HAP-1 (cell line): Measurements from ENCODE around the gene HSD3B7.

ENCODE experiments used
- DNase-seq, 2 experiments: peaks; one replicate each; pipeline ENCODE4 v3.0.0-alpha.2; 2016 to 2020; ENCODE audit warnings: low spot score in 2 of 2
- H3K27me3 ChIP-seq: fragments of 250-450 bp; sonication (Bioruptor Pico); 2 replicates; pipeline ENCODE4 v1.5.1; 2020; ENCODE audit warnings: low read depth, mild to moderate bottlenecking, moderate library complexity
- H3K36me3 ChIP-seq: fragments of 250-450 bp; sonication (Bioruptor Pico); replicated peaks from 2 replicates; pipeline ENCODE4 v1.5.1; 2020; ENCODE audit warnings: mild to moderate bottlenecking
- H3K4me1 ChIP-seq: fragments of 250-450 bp; sonication (Bioruptor Pico); 2 replicates; pipeline ENCODE4 v1.5.1; 2020; ENCODE audit warnings: mild to moderate bottlenecking
- H3K4me3 ChIP-seq: fragments of 250-450 bp; sonication (Bioruptor Pico); 2 replicates; pipeline ENCODE4 v1.5.1; 2020; ENCODE audit warnings: mild to moderate bottlenecking, moderate library complexity
- H3K9me3 ChIP-seq: fragments of 250-450 bp; sonication (Bioruptor Pico); 2 replicates; pipeline ENCODE4 v1.5.1; 2020; ENCODE audit warnings: mild to moderate bottlenecking, moderate library complexity
- in situ Hi-C: fragments of 300-500 bp; cut with MboI; formaldehyde crosslinking; loops from 3 replicates; pipeline ENCODE4 v1.14.3; 2020; ENCODE audit warnings: low sequenced_read_pairs, inconsistent platforms, mixed read lengths

HSD3B7 gene

DNA sequence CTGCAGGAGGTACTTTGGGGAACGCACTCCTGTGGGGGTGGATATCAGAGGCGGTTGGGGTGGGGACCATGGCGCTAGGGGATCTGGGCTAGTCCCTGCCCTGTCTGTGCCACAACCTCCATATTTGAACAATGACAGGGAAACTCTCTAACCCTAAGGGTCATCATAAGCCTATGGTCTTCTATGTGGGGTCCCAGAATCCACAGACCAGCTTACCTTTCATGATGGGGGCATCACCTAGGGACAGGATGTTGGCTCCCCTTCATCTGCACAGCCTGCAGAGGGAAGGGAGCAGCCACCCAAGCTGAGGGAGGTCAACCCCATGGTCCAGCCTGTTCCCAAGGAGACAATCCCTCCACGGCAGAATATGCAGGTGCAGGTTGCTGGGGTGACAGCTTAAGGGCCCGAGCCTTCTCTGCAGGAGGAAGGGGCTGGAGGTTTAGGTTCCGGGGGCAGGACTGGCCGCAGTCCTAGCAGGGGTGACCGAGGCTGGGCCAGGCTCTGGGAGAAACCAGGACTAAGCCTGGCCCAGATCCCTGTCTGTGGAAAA is 34.4 kb upstream of the HSD3B7 start:
- H3K4me3 ChIP-seq, result no peak overlapping the region
- no peaks in the 10 kb centered on the region for H3K27me3 ChIP-seq
- H3K9me3 ChIP-seq, result no peaks in the 10 kb centered on the region
- no peak for DNase-seq
- in situ Hi-C loops, result loop anchor here (25.0 kb wide), 1 partner anchor 762 kb away; a partner anchor contains a TSS
- peaks cover 4% of the 10 kb centered on the region for H3K36me3 ChIP-seq
- peaks cover 14% of the 10 kb centered on the region for H3K4me1 ChIP-seq

GRCh38 chr16:30951193-30951592 is 33.8 kb upstream of the HSD3B7 start:
- Histone ChIP-seq H3K4me3 (no peak overlapping the region), H3K4me1 (peaks cover 14% of the 10 kb centered on the region), H3K27me3 (no peaks in the 10 kb centered on the region), H3K36me3 (peaks cover 4% of the 10 kb centered on the region), H3K9me3 (no peaks in the 10 kb centered on the region)
- in situ Hi-C loops, result loop anchor here (25.0 kb wide), 1 partner anchor 761 kb away; a partner anchor contains a TSS
- DNase-seq, result no peak

DNA sequence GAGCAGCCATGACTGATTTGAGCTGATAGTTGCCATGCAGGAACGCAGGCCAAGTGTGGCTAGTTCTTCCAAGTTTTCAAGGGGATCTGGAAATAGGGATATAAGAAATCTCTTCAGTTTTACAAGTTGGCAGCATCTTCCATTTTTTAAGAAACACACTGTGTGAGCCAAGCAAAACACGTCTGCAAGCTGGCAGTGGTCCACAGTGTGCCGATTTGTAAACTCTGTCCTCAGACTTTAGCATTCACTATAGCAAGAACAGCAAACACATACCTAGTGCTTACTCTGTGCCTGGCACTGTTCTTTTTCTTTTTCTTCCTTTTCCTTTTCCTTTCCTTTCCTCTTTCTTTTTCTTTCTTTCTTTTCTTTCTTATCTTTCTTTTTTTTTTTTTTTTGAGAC is 33.3 kb upstream of the HSD3B7 start:
- no peak overlapping the region for H3K4me3 ChIP-seq
- peaks cover 14% of the 10 kb centered on the region for H3K4me1 ChIP-seq
- H3K36me3 ChIP-seq, result peaks cover 4% of the 10 kb centered on the region
- no peak for DNase-seq
- in situ Hi-C loops, result loop anchor here (25.0 kb wide), 1 partner anchor 761 kb away; a partner anchor contains a TSS
- H3K9me3 ChIP-seq, result no peaks in the 10 kb centered on the region
- no peaks in the 10 kb centered on the region for H3K27me3 ChIP-seq

DNA sequence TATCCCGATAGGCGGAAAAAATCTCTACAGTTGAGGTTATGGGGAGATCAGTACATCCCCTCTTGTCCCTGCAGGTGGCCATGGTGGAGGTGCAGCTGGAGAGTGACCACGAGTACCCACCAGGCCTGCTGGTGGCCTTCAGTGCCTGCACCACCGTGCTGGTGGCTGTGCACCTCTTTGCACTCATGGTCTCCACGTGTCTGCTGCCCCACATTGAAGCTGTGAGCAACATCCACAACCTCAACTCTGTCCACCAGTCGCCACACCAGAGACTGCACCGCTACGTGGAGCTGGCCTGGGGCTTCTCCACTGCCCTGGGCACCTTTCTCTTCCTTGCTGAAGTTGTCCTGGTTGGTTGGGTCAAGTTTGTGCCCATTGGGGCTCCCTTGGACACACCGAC is 31.9 kb upstream of the HSD3B7 start:
- Histone ChIP-seq H3K4me3 (no peak overlapping the region), H3K9me3 (no peaks in the 10 kb centered on the region), H3K27me3 (no peaks in the 10 kb centered on the region), H3K4me1 (peaks cover 14% of the 10 kb centered on the region), H3K36me3 (no peaks in the 10 kb centered on the region)
- in situ Hi-C loops, result loop anchor here (25.0 kb wide), 1 partner anchor 759 kb away; a partner anchor contains a TSS
- no peak for DNase-seq

GRCh38 chr16:30953511-30954124 is 31.4 kb upstream of the HSD3B7 start:
- peak; percentile 75 to 89 for DNase-seq
- Histone ChIP-seq H3K36me3 (no peaks in the 10 kb centered on the region; the same call in 1 of the 2 replicates), H3K9me3 (no peaks in the 10 kb centered on the region), H3K4me3 (no peak overlapping the region), H3K27me3 (no peaks in the 10 kb centered on the region), H3K4me1 (peaks cover 16% of the 10 kb centered on the region)
- in situ Hi-C loops, result loop anchor here (25.0 kb wide), 1 partner anchor 759 kb away; a partner anchor contains a TSS

- peaks cover 13% of the 10 kb centered on the region for H3K36me3 ChIP-seq
- peaks cover 15% of the 10 kb centered on the region for H3K4me1 ChIP-seq
- no peaks in the 10 kb centered on the region for H3K27me3 ChIP-seq
- in situ Hi-C loops, result loop anchor here (25.0 kb wide), 1 partner anchor 757 kb away; a partner anchor contains a TSS
- no peaks in the 10 kb centered on the region for H3K9me3 ChIP-seq
- no peak overlapping the region for H3K4me3 ChIP-seq
- DNase-seq, result no peak
Measured at GRCh38 chr16:30954993-30955392, 30.0 kb upstream of the HSD3B7 start.

GRCh38 chr16:30956601-30957455 is 28.2 kb upstream of the HSD3B7 start:
- peaks cover 14% of the 10 kb centered on the region for H3K4me1 ChIP-seq
- no peaks in the 10 kb centered on the region for H3K9me3 ChIP-seq
- no peaks in the 10 kb centered on the region for H3K27me3 ChIP-seq
- in situ Hi-C loops, result loop anchor here (25.0 kb wide), 1 partner anchor 755 kb away; a partner anchor contains a TSS
- H3K36me3 ChIP-seq, result peaks cover 30% of the 10 kb centered on the region
- peak overlapping the region; percentile 100 for H3K4me3 ChIP-seq
- peak; percentile 63 to 95 for DNase-seq

DNA sequence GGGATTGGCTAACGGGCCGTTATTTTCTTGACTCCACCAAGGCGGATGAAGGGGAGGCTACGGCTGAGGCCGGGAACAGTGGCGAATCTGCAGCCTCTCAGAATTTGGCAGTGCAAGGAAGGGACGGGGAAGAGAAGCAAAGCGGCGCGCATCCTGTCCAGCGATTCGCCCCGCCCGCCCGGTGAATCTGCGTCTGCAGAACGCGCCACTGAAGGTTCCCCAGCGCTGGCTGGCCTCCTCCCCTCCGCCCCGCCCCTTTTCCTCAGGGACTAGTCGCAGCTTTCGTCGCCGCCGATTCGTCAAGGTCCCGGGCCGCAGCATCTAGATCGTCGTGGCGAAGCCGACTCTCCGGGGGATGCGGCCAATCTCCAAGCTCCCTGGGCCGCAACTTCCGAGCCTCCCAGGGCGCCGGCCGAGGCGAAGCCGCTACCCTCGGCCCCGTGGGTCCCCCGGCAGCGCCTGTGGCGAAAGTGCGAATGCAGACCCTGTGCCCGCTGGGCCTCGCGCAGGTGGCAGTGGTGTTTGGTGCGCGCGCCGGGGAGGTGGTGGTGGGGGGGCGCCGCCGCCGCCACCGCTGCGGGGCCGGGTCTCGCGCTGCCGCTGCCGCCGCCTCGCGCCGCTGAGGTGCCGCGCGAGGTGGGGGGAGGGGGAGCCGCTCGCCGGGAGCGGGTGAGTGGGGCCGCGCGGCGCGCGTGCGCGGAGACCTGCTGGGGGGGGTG is 27.4 kb upstream of the HSD3B7 start, which contains the start of gene SETD1A:
Gene SETD1A (plus strand): TSS at position 299 of the 719 bp plus-strand sequence. CDS start 978 bp downstream, outside the sequence.
- in situ Hi-C loops, result loop anchor here (25.0 kb wide), 1 partner anchor 755 kb away; a partner anchor contains a TSS

GRCh38 chr16:30958175-30959079 is 26.6 kb upstream of the HSD3B7 start:
- Histone ChIP-seq H3K9me3 (no peaks in the 10 kb centered on the region), H3K36me3 (peaks cover 46% of the 10 kb centered on the region), H3K4me1 (peaks cover 14% of the 10 kb centered on the region), H3K4me3 (peak overlapping the region; percentile 100), H3K27me3 (no peaks in the 10 kb centered on the region)
- in situ Hi-C loops, result loop anchor here (25.0 kb wide), 1 partner anchor 754 kb away; a partner anchor contains a TSS
- DNase-seq, result peak in 1 of 2 experiments; percentile 76

More for the DNA sequence above, 27.4 kb upstream of the HSD3B7 start, which contains the start of gene SETD1A:
- Histone ChIP-seq H3K36me3 (peaks cover 38% of the 10 kb centered on the region), H3K4me1 (peaks cover 14% of the 10 kb centered on the region), H3K4me3 (peak within 1 kb of the TSS; percentile 100), H3K9me3 (no peaks in the 10 kb centered on the region), H3K27me3 (no peaks in the 10 kb centered on the region)
- DNase-seq, result peak; percentile 89 to 98

GRCh38 chr16:30961384-30961783 is 23.6 kb upstream of the HSD3B7 start:
- H3K27me3 ChIP-seq, result no peaks in the 10 kb centered on the region
- H3K4me3 ChIP-seq, result no peak overlapping the region
- H3K9me3 ChIP-seq, result no peaks in the 10 kb centered on the region
- H3K4me1 ChIP-seq, result peaks cover 8% of the 10 kb centered on the region
- no peak for DNase-seq
- peaks cover 69% of the 10 kb centered on the region for H3K36me3 ChIP-seq
- in situ Hi-C loops, result loop anchor here (25.0 kb wide), 1 partner anchor 751 kb away; a partner anchor contains a TSS

DNA sequence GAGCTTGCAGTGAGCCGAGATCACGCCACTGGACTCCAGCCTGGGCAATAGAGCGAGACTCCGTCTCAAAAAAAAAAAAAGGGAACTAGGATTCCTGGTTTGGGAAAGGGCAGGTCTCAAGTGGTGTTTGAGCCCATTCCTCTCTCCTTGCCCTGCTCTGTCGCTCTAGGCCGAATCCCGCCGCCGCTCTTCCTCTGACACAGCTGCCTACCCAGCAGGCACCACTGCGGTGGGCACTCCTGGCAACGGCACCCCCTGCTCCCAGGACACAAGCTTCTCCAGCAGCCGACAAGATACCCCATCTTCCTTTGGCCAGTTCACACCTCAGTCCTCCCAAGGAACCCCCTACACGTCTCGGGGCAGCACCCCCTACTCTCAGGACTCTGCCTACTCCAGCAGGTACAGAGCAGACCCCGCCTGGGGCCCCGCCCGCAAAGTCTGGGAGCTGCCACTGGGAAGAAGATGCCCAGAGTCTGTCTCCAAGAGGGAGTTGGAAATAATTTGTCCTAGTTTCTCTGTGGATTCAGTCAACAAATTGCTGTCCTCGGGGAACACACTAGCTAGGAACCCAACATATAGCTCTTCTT is 21.0 kb upstream of the HSD3B7 start:
- no peak overlapping the region for H3K4me3 ChIP-seq
- H3K27me3 ChIP-seq, result no peaks in the 10 kb centered on the region
- in situ Hi-C loops, result loop anchor here (25.0 kb wide), 1 partner anchor 748 kb away; a partner anchor contains a TSS
- peaks cover 90% of the 10 kb centered on the region for H3K36me3 ChIP-seq
- DNase-seq, result no peak
- no peaks in the 10 kb centered on the region for H3K9me3 ChIP-seq
- H3K4me1 ChIP-seq, result peaks cover 2% of the 10 kb centered on the region
